ENCODE data around the gene RBBP8.

RBBP8 gene

GRCh38 chr18:23065234-23065806, 132.2 kb downstream of the RBBP8 start:
- peaks cover 5% of the 10 kb centered on the region for H3K36me3 Mint-ChIP-seq (ENCODE audit: insufficient read depth)
- H3K27ac Mint-ChIP-seq, result no peak overlapping the region
- ATAC-seq (replicated peaks) (no peak), DNase-seq (no peak)
- H3K4me1 Mint-ChIP-seq (ENCODE audit: low read depth in 2 of 2), result peaks cover 17 to 31% of the 10 kb centered on the region in 2 donors
- H3K4me3 Mint-ChIP-seq, result no peak overlapping the region
- H3K27me3 Mint-ChIP-seq, result peaks cover 0 to 5% of the 10 kb centered on the region in 2 donors
- no peaks in the 10 kb centered on the region for H3K9me3 Mint-ChIP-seq

GRCh38 chr18:23066060-23066459, 132.9 kb downstream of the RBBP8 start:
- ATAC-seq (replicated peaks), result no peak
- Mint-ChIP-seq H3K4me3 (no peak overlapping the region), H3K27me3 (peaks cover 0 to 5% of the 10 kb centered on the region in 2 donors), H3K36me3 (ENCODE audit: insufficient read depth) (peaks cover 8% of the 10 kb centered on the region), H3K4me1 (ENCODE audit: low read depth in 2 of 2) (peaks cover 25 to 38% of the 10 kb centered on the region in 2 donors), H3K9me3 (no peaks in the 10 kb centered on the region), H3K27ac (peak overlapping the region in 1 of 2 donors; percentile 54)
- no peak for DNase-seq

- H3K4me3 Mint-ChIP-seq, result no peak overlapping the region
- DNase-seq (no peak), ATAC-seq (replicated peaks) (no peak)
- peak overlapping the region in 1 of 2 donors; percentile 54 for H3K27ac Mint-ChIP-seq
- H3K36me3 Mint-ChIP-seq (ENCODE audit: insufficient read depth), result peaks cover 12% of the 10 kb centered on the region
- H3K9me3 Mint-ChIP-seq, result no peaks in the 10 kb centered on the region
- peaks cover 30 to 43% of the 10 kb centered on the region in 2 donors for H3K4me1 Mint-ChIP-seq (ENCODE audit: low read depth in 2 of 2)
- peaks cover 0 to 5% of the 10 kb centered on the region in 2 donors for H3K27me3 Mint-ChIP-seq
Observed at GRCh38 chr18:23066504-23067039, 133.4 kb downstream of the RBBP8 start.

GRCh38 chr18:23067236-23067635, 134.1 kb downstream of the RBBP8 start:
- H3K9me3 Mint-ChIP-seq, result no peaks in the 10 kb centered on the region
- ATAC-seq (replicated peaks) (no peak), DNase-seq (no peak)
- H3K4me3 Mint-ChIP-seq, result no peak overlapping the region
- H3K4me1 Mint-ChIP-seq (ENCODE audit: low read depth in 2 of 2), result peaks cover 37 to 50% of the 10 kb centered on the region in 2 donors
- H3K27me3 Mint-ChIP-seq, result peaks cover 0 to 5% of the 10 kb centered on the region in 2 donors
- peaks cover 10% of the 10 kb centered on the region for H3K36me3 Mint-ChIP-seq (ENCODE audit: insufficient read depth)
- no peak overlapping the region for H3K27ac Mint-ChIP-seq

GRCh38 chr18:23068011-23068410, 134.9 kb downstream of the RBBP8 start:
- no peak for ATAC-seq (replicated peaks)
- H3K27ac Mint-ChIP-seq, result peak overlapping the region in 1 of 2 donors; percentile 7

GRCh38 chr18:23068570-23069310, 135.6 kb downstream of the RBBP8 start:
- H3K9me3 Mint-ChIP-seq, result no peaks in the 10 kb centered on the region
- no peak for DNase-seq
- peaks cover 42 to 58% of the 10 kb centered on the region in 2 donors for H3K4me1 Mint-ChIP-seq (ENCODE audit: low read depth in 2 of 2)
- H3K36me3 Mint-ChIP-seq (ENCODE audit: insufficient read depth), result peaks cover 10% of the 10 kb centered on the region
- H3K27ac Mint-ChIP-seq, result peak overlapping the region; percentile 18 to 88
- no peak for ATAC-seq (replicated peaks)
- peak overlapping the region in 1 of 2 donors; percentile 76 for H3K4me3 Mint-ChIP-seq
- H3K27me3 Mint-ChIP-seq, result no peaks in the 10 kb centered on the region

More at GRCh38 chr18:23068011-23068410, 134.9 kb downstream of the RBBP8 start:
- H3K9me3 Mint-ChIP-seq, result no peaks in the 10 kb centered on the region
- peaks cover 0 to 5% of the 10 kb centered on the region in 2 donors for H3K27me3 Mint-ChIP-seq
- peaks cover 10% of the 10 kb centered on the region for H3K36me3 Mint-ChIP-seq (ENCODE audit: insufficient read depth)
- peaks cover 42 to 58% of the 10 kb centered on the region in 2 donors for H3K4me1 Mint-ChIP-seq (ENCODE audit: low read depth in 2 of 2)
- DNase-seq, result no peak
- no peak overlapping the region for H3K4me3 Mint-ChIP-seq

GRCh38 chr18:23069481-23069880, 136.4 kb downstream of the RBBP8 start:
- Mint-ChIP-seq H3K27ac (peak overlapping the region; percentile 18 to 88), H3K9me3 (no peaks in the 10 kb centered on the region), H3K36me3 (ENCODE audit: insufficient read depth) (peaks cover 10% of the 10 kb centered on the region), H3K4me3 (peak overlapping the region; percentile 76 to 78), H3K4me1 (ENCODE audit: low read depth in 2 of 2) (peaks cover 44 to 58% of the 10 kb centered on the region in 2 donors), H3K27me3 (no peaks in the 10 kb centered on the region)
- peak; percentile 33 to 40 (median 36) for DNase-seq
- ATAC-seq (replicated peaks), result peak; percentile 48

- H3K4me3 Mint-ChIP-seq, result peak overlapping the region; percentile 76 to 78
- no peaks in the 10 kb centered on the region for H3K27me3 Mint-ChIP-seq
- no peak for ATAC-seq (replicated peaks)
- peaks cover 10% of the 10 kb centered on the region for H3K36me3 Mint-ChIP-seq (ENCODE audit: insufficient read depth)
- peak overlapping the region; percentile 18 to 88 for H3K27ac Mint-ChIP-seq
- no peaks in the 10 kb centered on the region for H3K9me3 Mint-ChIP-seq
- peaks cover 44 to 58% of the 10 kb centered on the region in 2 donors for H3K4me1 Mint-ChIP-seq (ENCODE audit: low read depth in 2 of 2)
- DNase-seq, result no peak
Observed at GRCh38 chr18:23069898-23070297, 136.8 kb downstream of the RBBP8 start.

GRCh38 chr18:23071285-23071684, 138.2 kb downstream of the RBBP8 start:
- ATAC-seq (replicated peaks) (peak; percentile 98), DNase-seq (peak; percentile 79 to 81 (median 81))
- no peaks in the 10 kb centered on the region for H3K9me3 Mint-ChIP-seq
- H3K4me3 Mint-ChIP-seq, result peak overlapping the region; percentile 76 to 78
- H3K27ac Mint-ChIP-seq, result peak overlapping the region; percentile 18 to 82
- H3K27me3 Mint-ChIP-seq, result no peaks in the 10 kb centered on the region
- peaks cover 10% of the 10 kb centered on the region for H3K36me3 Mint-ChIP-seq (ENCODE audit: insufficient read depth)
- H3K4me1 Mint-ChIP-seq (ENCODE audit: low read depth in 2 of 2), result peaks cover 44 to 55% of the 10 kb centered on the region in 2 donors

- H3K27ac Mint-ChIP-seq, result peak overlapping the region; percentile 18 to 82
- peak overlapping the region; percentile 76 to 78 for H3K4me3 Mint-ChIP-seq
- H3K36me3 Mint-ChIP-seq (ENCODE audit: insufficient read depth), result peaks cover 10% of the 10 kb centered on the region
- no peaks in the 10 kb centered on the region for H3K27me3 Mint-ChIP-seq
- DNase-seq, result no peak
- no peaks in the 10 kb centered on the region for H3K9me3 Mint-ChIP-seq
- ATAC-seq (replicated peaks), result no peak
- peaks cover 42 to 53% of the 10 kb centered on the region in 2 donors for H3K4me1 Mint-ChIP-seq (ENCODE audit: low read depth in 2 of 2)
Observed at GRCh38 chr18:23072079-23072478, 139.0 kb downstream of the RBBP8 start.

GRCh38 chr18:23073996-23074606, 141.0 kb downstream of the RBBP8 start:
- H3K27ac Mint-ChIP-seq, result no peak overlapping the region
- ATAC-seq (replicated peaks) (no peak), DNase-seq (no peak)
- peaks cover 12% of the 10 kb centered on the region for H3K36me3 Mint-ChIP-seq (ENCODE audit: insufficient read depth)
- H3K27me3 Mint-ChIP-seq, result no peaks in the 10 kb centered on the region
- H3K4me3 Mint-ChIP-seq, result no peak overlapping the region
- H3K9me3 Mint-ChIP-seq, result no peaks in the 10 kb centered on the region
- H3K4me1 Mint-ChIP-seq (ENCODE audit: low read depth in 2 of 2), result peaks cover 36 to 39% of the 10 kb centered on the region in 2 donors
